ENCODE measurements around the gene ALLC.

Gene ALLC

GRCh38 chr2:3680548-3681345 lies 22.7 kb downstream of the ALLC start:
- no peak for DNase-seq

- DNase-seq, result no peak
These were observed 23.6 kb downstream of the ALLC start for GRCh38 chr2:3681625-3682024.

GRCh38 chr2:3682811-3683210 lies 24.8 kb downstream of the ALLC start:
- no peak for DNase-seq

- DNase-seq, result no peak
These were observed 25.9 kb downstream of the ALLC start for GRCh38 chr2:3683748-3684454.

- DNase-seq, result no peak
These were observed 32.2 kb downstream of the ALLC start for GRCh38 chr2:3689998-3690748.

GRCh38 chr2:3692375-3692774 lies 34.4 kb downstream of the ALLC start:
- peak; percentile 19 for DNase-seq

GRCh38 chr2:3696545-3696944 lies 38.5 kb downstream of the ALLC start:
- no peak for DNase-seq

GRCh38 chr2:3701071-3701470 lies 43.1 kb downstream of the ALLC start:
- DNase-seq, result no peak

GRCh38 chr2:3703236-3703756 lies 45.3 kb downstream of the ALLC start, which contains the start of gene DCDC2C:
DCDC2C (plus strand) TSS chr2:3703575; CDS start chr2:3703752, 177 bp downstream.
- DNase-seq, result no peak

GRCh38 chr2:3703757-3704355 lies 45.9 kb downstream of the ALLC start:
- DNase-seq, result no peak

- no peak for DNase-seq
These were observed 46.7 kb downstream of the ALLC start for GRCh38 chr2:3704692-3705091.

- DNase-seq, result no peak
These were observed 47.8 kb downstream of the ALLC start for GRCh38 chr2:3705782-3706181.

- no peak for DNase-seq
These were observed 48.9 kb downstream of the ALLC start for GRCh38 chr2:3706892-3707291.

- DNase-seq, result no peak
These were observed 50.6 kb downstream of the ALLC start for GRCh38 chr2:3708576-3708975.

- DNase-seq, result no peak
These were observed 51.2 kb downstream of the ALLC start for GRCh38 chr2:3709225-3709624.

- no peak for DNase-seq
These were observed 54.4 kb downstream of the ALLC start for GRCh38 chr2:3712424-3712823.

- no peak for DNase-seq
These were observed 55.0 kb downstream of the ALLC start for GRCh38 chr2:3712831-3713503.

GRCh38 chr2:3718679-3719078 lies 60.7 kb downstream of the ALLC start:
- no peak for DNase-seq

- no peak for DNase-seq
These were observed 67.0 kb downstream of the ALLC start for GRCh38 chr2:3725002-3725401.

- DNase-seq, result no peak
These were observed 67.7 kb downstream of the ALLC start for GRCh38 chr2:3725458-3726250.

- DNase-seq, result no peak
These were observed 68.5 kb downstream of the ALLC start for GRCh38 chr2:3726511-3726910.
